ENCODE measurements around the gene NKG7.

Gene NKG7

DNA sequence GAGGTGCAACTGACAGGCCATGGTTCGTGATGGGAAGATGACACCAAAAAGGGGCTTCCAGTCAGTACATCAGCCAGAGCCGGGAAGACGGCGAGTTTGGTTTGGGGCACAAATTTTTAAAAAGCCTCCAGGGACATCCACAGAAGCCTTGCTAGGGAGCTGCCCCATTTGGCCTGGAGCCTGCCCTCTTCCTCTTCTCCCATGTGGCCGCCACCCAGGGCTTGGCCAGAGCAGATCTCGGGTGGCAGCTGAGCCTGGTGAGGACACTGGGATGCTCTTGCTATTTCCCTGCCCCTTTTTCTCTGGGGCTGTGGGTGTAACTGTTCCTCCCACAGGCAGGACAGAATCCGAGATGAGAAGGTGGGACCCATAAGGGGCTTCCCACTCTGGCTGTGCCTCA lies 14.5 kb downstream of the NKG7 start:
- no peak for DNase-seq

DNA sequence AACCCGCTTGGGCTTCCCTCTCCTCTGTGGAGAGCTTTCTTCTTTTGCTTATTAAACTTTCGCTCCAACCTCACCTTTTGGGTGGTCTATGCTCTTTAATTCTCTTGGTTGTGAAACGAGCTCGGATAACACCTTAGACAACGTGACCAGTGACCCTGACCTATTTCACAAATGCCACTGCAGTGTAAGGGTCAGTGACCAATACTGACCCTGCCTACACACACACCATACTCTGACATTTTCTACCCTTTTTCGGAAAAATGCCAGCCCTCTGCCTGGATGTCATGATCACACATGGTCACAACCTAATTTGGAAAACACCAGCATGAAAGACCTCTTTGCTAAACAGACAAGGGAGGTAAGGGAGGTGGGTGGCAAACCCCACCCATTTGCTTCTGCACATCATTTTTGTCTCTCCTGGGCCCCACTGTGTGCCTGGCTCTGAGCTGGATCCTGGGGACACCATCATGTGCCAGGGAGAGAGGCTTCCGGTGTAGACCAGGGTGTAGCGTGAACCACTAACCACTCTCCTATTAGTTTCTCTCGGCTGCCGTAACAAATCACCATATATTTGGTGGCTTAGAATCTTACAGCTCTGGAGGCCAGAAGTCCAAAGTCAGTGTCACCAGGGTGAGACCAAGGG lies 16.2 kb downstream of the NKG7 start:
- no peak for DNase-seq

DNA sequence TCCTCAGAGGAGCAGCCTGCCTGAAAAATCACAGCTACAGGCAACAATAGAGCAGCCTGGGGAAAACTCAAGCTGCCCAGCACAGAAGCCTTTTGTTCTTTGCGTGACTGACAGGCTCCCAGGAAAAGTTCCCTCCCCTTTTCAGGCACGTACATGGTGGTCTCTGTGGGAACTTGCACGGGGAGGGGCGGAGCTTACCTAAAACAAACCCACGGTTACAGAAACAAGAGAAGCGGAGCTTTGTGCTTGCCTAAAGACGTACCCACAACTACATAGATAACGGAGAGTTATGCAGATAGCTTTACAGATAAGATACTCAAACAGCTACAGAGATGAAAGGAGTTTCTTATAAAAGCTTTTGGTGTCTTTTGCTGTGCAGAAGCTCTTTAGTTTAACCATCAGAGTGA lies 17.7 kb downstream of the NKG7 start:
- no peak for DNase-seq

DNA sequence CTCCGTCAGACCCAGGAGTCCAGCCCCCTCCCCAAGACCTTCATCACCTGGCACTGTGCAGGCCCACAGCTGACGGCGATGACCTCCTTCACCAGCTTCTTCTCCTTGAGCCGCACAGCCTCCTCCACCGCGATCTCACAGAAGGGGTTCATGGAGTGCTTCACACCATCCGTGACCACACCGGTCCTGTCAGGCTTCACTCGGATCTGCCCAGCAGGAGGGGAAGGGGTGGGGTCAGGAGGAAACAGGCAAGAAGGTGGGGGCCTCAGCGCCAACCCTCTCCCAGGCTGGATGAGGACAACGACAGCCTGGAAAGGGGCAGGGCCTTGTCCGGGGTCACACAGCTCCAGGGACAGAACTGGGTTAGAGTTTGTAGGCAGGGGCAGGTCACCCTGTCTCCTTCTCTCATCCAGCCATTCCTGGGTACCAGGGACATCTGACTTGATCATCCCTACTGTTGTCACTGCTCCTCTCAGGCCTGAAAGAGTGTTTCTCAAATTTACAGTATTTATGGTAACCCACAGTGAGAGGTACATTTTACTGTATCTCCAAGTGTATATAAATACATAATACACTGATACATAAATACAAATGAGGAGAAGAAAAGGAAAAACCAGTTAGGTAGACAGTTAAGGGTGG lies 18.2 kb downstream of the NKG7 start:
- DNase-seq, result no peak

DNA sequence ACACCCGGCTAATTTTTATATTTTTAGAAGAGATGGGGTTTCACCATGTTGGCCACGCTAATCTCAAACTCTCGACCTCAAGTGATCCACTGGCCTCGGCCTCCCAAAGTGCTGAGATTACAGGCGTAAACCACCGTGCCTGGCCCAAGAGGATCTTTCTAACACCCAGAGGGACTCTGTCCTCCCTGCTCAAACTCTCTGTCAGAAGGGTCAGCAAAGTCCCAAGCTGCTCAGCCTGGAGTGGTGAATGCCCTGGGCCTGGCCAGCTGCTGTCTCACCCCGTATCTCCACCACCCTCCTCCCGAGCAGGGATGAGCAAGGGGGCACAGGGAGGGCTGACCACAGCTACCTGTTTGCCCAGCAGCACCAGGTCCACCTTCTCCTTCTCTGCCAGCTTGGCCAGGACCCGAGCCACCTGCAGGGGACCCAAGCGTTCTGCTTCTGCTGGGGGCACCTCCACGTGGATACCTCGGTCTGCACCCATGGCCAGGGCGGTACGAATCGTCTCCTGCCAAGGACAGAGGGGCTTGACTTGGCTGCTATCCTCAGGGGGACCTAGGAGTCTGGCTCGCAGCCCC lies 19.6 kb downstream of the NKG7 start:
- no peak for DNase-seq

DNA sequence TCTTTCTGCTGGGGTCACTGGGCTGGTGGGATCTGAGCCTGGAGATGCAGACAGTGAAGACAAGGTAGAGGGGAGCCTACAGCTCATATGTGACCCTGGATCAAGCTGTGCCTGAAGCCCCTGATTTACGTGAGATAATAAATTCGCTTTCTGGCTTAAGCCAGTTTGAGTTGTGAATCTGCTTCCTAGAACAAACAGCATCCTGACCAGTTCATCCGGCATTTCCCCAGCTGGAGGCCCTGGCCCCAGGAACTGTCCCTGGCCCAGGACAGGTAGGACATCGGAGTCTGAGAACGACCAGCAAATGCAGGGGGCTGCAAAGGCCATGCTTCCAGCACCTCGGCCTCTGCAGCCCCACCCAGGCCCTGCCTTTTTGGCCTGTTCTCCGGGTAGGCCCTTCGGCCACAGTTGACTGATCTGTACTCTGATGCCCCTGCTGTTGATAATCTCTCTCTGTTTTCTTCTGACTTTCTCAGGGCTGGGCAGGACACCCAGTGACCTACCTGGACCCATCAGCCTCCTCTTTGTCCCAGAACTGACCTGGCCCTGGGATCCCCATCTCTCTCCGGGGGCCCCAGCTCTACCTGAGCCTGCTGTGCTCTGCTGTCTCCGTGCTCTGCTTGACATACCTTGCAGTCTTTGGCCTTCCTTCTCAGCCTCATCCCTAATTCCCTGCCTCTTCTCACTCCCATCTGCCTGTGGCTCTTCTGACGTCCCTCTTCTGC lies 21.0 kb downstream of the NKG7 start:
- no peak for DNase-seq

DNA sequence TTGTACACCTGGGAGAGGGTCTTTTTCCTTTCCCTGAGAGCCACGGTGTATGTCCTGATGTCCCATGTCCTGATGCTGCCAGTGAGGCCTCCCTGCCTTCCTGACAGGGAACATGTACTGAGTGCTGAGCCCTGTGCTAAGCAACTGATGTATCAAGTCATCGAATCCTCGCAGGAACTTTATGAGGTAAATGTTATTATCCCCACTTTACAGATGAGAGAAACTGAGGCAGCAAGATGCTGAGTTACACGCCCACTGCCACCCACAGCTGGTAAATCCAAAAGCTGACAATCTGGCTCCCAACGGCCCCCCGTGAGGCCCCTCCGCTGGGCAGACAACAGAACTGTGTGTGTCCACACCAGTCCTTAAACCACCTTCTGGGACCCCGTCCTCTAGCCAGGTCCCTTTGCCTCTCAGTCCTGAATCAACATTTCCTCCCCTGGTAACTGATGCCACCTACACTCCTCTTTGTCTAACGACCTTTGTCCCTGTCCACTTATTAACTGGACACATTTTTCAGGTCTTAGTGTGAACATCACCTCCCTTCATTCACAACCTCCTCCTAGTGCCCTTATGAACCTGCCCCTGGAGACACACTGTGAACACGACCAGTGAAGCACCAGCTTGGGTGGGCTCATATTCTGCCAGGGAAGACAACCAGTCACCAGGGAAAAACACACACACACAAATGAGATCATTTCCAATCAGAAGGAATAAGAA lies 25.1 kb downstream of the NKG7 start:
- no peak for DNase-seq

DNA sequence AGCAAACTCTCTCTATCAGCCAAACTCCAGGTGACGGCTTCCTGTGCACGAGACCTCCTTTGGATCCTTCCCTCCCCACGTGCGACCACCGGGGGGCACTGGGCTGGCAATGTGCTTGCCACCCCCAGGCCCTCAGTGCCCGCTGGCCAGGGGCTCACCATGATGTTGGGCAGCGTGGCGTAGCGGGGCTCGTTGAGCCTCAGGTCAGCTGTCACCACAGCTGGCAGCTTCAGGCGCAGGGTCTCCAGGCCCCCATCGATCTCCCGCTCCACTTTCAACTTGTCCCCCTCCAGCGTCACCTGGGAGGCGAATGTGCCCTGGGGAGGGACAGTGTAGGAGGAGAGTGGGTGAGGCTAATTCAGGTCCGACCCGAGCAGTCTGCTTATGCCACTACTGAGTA lies 25.7 kb downstream of the NKG7 start:
- no peak for DNase-seq

DNA sequence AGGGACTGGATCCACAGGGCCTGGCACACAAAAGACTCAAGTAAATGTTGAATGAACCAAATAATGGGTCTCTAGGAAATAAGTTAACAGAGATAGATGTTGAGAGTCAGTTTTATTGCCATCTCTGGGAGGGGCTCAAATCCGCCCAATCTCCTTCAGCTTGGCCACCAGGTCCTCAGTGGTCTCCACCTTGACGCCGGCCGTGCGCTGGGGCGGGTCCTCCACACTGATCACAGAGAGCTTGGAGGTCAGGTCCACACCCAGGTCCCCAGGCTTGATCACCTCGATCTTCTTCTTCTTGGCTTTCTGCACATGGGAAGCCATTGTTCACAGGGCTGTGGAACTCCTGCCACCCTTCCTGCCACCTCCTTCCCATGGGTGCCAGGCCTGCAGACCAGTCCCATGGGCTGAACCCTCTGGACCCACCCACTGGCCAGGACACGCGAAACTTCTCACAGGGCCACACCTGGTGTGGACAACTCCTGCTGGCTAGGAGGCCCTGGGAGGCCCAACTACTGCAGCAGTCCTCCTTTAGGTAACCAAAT lies 27.3 kb downstream of the NKG7 start:
- DNase-seq, result no peak

DNA sequence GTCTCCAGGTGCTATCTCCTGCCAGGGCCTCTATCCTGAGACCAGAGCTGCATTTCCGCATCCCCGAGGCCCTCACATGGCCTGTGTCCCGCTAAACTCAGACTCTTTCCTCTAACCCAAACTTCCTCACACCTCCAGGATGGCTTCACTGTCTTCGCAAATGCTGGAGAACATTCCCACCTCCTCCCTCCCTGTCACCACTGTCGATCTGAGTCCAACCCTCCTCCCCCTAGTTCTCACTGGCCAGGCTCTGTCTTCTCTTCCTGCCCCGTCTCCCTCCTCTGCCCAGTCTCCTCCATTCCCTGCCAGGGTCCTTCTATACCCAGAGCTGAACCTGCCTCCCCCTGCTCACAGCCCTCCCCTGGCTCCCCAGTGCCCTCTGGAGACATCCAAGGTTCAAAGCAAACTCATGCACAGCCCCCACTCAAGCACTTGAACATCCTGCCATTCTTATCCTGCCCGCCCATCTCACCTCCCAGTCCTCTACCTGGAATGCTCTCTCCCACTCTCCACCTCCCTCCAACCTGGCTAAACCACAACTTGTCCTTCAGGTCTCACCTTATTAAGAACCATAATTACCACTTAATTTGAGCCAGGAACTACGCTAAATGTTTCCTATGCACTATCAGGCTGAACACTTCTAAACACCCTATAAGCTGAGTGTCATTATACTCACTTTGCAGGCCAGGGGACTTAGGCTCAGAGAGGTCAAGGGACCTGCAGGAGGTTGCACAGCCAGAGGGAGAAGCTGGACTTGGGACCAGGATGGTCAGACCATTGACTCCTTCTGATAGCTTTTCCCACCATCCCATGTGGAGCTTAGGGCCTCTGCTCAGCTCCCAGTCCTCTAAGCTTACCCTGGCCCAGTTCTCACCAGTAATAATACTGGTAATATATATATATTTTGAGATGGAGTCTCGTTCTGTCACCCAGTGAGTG lies 29.6 kb downstream of the NKG7 start:
- no peak for DNase-seq

DNA sequence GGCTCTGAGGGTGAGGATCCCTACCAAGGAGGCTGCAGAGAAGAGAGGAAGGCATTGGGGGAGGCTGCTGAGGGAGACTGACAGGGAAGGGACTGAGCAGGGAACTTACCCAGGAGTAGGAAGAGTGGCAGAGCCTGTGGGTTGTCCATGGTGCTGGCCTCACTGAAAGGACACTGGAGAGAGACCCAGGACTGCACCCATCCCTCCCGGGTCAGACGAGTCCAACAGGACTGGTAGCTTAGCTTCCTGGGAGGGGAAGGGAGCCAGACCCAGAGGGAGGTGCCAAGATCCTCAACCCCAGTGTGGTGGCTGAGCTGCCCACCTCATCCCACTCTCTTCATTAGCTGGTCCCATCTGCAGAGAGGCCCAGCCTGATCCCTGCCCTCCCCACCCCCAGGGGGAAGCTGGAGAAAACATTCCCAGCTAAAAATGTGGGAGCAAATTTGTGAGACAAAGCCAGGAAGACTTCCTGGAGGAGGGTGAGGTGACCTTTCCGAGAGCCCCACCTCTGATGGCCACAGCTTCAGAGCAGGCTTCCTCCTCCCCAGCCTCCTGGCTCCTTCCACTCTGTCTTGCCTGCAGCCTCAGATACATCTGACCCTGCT lies 30.4 kb downstream of the NKG7 start, which contains the start of gene VSIG10L:
Gene VSIG10L (minus strand): TSS at position 164 of the 605 bp plus-strand sequence. CDS start 15 bp downstream, at position 149.
- no peak for DNase-seq

DNA sequence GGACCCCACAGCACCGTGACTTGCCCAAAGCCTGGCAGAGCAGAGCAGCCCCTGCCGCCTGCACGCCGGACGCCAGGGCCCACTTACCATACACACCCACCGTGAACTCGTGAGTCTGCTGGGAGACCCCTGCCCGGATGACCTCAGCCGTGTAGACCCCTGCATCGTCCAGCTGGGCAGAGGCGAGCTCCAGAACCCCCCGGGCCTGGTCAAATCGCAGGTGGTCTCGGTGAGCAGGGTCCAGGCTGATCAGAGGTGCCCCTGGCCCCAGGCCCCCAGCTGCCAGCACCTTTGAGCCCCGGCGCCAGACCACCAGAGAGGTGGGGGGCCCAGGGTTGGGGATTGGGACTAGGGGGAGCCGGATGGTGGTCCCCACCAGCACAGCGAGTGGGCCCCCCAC lies 31.4 kb downstream of the NKG7 start:
- no peak for DNase-seq

DNA sequence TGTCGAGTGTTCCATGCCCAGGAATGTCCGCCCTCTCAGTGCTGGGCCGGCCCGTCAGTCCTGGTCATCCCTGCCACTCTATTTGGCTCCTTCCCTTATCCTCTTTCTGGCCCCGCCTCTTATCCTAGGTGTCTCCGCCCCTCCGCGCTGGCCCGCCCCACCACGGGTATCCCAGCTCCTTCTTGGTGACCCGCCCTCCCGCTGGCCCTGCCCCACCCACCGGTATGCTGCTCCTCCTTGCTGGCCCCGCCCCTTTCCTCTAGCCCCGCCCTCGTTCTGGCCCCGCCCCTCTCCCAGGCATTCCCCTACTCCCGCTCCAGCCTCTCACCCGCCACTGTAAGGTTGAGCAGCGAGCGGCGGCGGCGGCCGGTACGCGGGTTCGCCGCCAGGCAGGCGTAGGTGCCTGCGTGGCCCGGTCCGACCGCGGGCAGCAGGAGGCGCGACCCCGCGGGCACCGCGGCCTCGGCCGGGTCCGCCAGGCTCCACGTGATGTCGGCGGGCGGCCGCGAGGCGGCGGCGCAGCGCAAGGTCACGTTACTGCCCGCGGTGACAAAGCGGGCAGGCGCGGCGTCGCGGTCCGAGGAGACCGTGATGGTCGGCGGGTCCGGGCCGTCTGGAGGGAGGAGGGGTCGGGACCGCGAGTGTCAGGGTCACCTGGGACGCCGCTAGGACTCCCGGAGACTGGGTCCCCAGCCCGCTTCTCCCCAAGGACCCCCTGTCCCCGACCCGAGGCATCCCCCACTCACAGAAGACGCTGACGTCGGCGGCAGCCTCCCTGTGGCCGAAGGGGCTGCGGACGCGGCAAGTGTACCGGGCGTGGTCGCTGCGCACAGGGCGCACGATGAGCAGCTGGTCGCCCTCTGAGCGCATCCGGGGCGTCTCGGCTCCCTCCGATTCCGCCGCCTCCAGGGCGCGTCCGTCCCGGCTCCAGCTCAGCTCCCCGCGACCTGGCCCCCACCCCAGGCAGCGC lies 32.5 kb downstream of the NKG7 start:
- no peak for DNase-seq

DNA sequence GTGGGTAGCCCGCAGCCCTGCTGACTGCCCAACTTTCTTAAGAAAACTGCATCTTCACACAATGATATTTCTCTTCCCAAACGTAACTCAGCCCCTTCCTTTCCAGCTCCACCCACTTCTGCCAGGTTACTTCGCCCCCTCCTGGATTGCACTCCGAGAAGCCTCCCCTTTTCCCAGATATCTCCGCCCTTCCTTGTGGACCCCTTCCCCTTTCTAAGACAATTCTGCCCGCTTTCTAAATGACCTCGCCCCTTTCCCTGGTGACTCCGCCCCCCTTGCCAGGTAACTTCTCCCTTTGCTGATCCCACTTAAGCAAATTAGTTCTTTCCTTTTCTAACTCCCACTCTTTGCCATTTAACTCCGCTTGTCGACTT lies 33.2 kb downstream of the NKG7 start:
- DNase-seq, result no peak

DNA sequence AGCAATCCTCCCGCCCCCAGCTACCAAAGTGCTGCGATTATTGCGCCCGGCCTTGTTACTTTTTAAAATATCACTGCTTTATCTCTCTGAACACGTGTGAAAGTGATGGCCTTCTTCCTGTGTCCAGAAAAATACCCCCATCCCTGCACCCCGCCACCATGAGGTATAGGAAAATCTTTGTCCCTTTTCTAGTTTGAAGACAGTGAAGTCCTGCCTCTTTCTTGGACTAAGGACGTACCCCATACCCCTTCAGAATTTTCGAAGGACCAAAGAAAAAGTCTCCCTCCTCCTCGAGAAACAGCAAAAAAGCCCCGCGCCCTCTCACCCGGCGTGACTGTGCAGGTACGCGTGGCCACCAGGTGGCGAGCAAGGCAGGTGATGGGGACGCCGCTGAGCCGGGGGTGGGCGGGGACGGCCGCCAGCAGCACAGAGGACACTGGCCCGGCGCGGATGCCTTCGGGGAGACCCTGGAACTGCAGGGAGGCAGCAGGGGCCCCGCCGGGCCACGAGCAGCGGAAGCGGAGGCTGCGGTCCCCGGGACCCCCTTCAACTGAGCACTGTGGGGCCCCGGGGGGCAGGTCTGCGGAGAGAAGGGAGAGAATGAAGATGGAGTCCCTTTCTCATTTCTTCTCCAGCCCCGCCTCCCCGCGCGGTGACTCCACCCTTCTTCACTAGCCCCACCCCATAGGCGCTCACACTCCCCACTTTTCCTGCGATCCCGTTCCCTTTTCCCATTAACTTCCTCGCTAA lies 33.7 kb downstream of the NKG7 start:
- no peak for DNase-seq

DNA sequence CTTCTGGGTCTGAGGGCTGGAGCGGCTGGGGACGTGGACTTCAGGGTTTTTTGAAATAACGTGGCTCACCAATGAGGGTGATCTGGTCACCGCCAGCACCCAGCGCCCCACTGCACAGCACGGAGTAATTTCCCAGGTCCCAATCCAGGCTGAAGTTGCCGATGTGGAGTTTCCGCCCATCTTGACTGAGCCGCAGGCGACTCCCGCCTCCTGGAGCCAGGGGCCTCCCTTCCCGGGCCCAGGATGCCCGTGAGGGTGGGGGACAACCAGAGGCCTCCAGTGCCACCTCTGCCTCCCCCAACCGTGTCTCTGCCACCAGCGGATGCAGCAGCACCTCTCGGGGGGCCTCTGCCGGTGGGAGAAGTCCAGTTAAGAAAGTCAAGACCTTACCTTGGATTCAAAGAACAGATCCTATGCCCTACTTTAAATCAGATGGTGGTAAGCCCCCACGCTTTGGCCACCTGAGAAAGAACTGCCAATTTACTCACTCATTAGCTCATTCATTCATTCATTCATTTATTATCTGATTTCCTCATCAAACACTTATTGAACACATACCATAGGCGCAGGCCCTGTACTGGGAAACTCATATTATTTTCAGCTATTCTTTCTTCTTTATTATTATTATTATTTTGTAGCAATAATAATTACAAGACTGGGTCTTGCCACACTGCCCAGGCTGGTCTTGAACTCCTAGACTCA lies 34.4 kb downstream of the NKG7 start:
- DNase-seq, result no peak

DNA sequence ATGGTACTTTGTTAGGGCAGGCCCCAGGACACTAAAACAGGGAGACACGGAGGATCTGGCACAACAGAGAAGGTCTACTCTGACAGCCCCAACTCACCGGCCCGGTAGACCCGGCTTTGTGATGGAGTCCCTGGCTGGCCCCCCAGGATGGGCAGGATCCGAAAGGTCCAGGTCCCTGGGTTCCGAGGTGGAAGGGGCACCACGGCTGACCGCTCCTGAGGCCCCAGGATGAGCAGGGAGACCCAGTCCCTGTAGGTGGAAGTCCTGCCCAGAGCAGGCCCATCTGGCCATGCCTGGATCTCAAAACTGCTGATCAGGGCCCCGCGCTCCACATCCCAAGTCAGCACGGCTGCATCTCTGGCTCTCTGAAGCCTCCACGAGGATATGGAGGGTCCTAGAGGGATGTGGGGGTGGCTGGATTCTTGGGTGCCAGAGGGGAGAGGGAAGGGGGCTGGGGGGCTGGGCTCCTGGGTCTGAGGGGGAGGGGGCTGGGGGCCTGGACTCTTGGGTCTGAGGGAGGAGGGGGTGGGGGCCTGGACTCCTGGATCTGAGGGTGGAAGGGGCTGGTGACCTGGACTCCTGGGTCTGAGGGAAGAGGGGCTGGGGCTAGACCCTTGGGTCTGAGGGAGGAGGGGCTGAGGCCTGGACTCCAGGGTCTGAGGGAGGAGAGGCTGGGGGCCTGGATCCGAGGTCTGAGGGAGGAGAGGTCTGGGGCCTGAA lies 35.2 kb downstream of the NKG7 start:
- no peak for DNase-seq
